GM18520 (cell line): ENCODE data around the gene DAB1.
"Not testable (repeated sequence)": the region's sequence is repeated elsewhere in the genome, so short reads cannot be mapped to it uniquely, and the experiment has no call there.

Experiments used
- ATAC-seq: cut with Tn5 transposase; IDR thresholded peaks from one replicate; pipeline ENCODE4 v1.9.1; 2021; ENCODE audit not compliant: unreplicated experiment

Gene DAB1

GRCh38 chr1:57232500-57232899 is 191.4 kb downstream of the DAB1 start:
- no peak for ATAC-seq

DNA sequence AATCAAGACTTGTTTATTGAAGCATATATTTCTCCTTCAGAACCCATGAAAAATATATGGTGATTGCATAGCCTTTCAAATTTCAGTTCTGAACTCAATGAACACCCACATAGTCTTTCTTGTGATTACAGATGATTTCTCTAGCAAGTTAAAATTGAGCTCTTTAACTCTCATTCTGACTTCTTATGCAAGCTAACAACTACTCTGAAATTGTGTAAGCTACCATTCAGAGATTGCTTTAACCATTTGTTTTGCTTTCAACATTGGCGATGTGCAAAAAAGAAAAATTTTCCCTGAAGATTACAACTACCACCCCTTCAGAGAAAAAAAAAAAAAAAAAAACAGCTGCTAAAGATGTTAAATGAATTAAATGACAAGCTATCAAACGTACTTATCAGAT is 193.9 kb downstream of the DAB1 start:
- no peak for ATAC-seq

- ATAC-seq, result no peak
These were observed 194.8 kb downstream of the DAB1 start for GRCh38 chr1:57229076-57229475.

GRCh38 chr1:57222801-57223200 is 201.1 kb downstream of the DAB1 start:
- ATAC-seq, result no peak

DNA sequence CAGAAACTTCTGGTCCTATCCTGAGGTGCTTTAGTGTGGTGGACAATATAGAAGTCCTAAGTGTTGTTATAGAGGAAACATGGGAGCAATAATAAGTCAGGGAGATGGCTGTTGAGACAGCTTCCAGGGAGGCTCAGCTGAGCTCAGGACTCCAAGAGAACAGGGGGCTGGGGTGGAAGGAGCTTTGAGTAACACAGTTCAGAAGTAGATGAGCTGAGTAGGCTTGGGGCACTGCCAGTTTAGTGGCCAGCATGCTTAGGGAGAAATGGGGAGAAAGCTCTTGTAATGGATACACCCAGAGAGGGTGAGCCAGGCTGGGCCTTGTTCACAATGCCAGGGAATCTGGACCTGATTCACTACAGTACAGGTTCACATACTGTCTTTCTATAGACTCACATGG is 201.6 kb downstream of the DAB1 start:
- no peak for ATAC-seq

DNA sequence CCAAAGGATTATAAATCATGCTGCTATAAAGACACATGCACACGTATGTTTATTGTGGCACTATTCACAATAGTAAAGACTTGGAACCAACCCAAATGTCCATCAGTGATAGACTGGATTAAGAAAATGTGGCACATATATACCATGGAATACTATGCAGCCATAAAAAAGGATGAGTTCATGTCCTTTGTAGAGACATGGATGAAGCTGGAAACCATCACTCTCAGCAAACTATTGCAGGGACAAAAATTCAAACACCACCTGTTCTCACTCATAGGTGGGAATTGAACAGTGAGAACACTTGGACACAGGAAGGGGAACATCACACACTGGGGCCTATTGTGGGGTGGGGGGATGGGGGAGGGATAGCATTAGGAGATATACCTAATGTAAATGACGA is 203.0 kb downstream of the DAB1 start:
- not testable (repeated sequence) for ATAC-seq

- no peak for ATAC-seq
These were observed 205.3 kb downstream of the DAB1 start for GRCh38 chr1:57218487-57219079.

DNA sequence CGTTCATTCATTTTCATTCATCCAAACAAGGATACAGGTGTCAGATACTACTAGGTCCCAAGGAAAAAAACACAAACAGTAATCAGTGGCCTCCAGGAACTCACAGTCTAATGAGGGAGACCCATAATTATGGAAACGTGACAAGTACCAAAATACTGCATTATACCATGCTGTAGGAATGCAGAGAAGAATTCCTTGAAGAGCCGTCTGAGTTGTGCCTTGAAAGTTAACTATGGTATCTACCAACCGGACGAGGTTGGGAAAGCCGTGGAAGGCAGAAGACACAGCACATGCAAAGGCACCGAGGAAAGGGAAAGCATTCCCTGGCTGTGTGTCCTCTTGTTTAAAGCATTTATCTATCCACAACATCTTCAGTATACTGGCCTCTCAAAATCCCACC is 206.0 kb downstream of the DAB1 start:
- ATAC-seq, result no peak

- ATAC-seq, result no peak
These were observed 208.8 kb downstream of the DAB1 start for GRCh38 chr1:57214951-57215575.

DNA sequence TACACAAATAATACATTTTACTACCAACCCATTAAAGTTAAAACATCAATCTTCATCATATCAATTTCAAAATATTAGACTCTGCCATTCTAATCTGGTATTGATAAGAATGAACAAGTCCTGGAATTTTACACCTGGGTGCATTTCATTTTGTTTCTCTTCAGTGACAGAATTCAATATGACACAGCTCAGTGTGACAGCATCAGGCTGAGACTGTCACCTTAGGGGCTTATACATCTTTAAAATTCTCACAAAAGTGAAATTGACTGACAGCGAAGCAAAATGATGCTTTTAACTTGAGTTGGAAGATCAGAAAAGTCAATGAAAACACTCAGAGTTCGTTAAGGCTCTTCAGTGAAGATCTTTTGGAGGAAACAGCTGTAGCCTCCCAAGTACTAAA is 213.0 kb downstream of the DAB1 start:
- no peak for ATAC-seq

GRCh38 chr1:57209495-57209894 is 214.4 kb downstream of the DAB1 start:
- no peak for ATAC-seq

- ATAC-seq, result no peak
These were observed 215.0 kb downstream of the DAB1 start for GRCh38 chr1:57208741-57209302.

DNA sequence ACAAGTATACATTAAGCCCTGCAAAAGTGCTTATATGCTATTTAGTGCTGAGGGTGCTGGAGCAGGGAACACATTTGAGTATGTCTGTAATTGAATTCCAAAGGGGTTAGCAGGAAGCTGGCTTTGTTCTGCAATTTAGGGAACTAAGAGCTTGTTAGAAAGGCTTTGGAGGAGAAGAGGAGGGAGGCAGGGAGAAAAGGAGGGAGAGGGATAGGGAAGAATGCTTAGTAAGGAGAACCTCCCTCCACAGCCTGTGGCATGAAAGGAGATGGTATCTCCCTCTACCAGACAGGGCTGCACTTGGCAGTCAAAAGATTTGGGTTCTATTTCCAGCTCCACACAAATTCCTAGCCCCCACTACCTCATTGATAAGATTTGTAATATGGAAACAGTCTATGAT is 217.8 kb downstream of the DAB1 start:
- no peak for ATAC-seq

DNA sequence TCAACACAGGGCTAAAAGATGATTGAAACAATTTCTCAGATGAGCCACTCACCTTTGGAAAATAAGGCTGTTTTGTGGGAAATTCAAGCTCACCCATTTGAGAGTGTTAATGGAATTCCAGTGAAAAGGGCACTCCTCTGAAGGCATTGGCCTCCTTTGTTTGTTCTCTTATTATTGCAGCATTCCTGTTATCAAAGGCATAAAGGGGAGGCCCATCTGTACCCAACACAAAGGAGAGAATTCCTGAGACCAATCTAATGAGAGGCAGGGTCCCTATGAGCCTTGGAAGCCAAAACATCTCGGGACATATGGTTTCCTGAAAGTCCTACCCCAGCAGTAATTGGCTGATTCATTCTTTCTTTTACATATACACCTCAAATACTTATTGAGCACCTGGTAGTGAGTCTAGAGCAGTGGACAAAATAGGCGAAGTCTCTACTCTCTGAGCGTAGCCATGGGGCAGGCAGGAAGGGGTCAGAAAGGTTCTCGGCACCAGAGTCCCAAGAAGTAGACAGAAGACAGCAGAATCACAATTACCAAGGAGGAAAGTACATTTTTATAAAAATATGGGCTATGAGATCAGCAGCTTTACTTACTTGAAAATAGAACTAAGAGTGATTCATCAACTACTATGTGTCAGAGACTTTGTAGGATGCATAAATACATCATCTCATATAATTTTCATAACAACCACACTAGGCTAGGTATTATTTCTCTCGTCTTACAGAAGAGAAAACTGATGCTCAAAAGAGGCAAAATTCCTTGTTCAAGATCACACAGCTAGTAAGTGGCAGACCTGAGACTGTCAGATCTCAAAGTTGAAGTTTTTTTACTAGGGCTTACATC is 218.7 kb downstream of the DAB1 start:
- no peak for ATAC-seq

GRCh38 chr1:57204091-57204490 is 219.8 kb downstream of the DAB1 start:
- no peak for ATAC-seq

DNA sequence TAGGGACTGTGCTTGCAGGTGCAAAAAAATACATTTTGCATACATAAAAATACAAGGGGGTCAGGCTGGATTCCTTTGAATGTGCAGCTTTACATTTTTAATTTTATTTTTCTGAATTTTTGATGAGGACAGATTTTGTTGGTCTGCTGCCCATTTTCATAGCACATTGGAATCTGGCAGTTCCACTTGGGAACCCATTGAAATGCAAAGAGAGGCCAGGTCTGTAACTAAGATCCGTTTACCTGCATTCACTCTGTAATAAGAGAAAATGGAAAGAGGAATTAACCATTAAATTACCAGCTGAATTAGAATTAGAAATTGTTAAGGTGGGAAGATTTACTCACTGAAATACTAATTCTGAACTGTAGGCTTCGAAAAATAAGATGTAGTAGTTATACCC is 221.6 kb downstream of the DAB1 start:
- no peak for ATAC-seq

GRCh38 chr1:57198912-57199311 is 224.9 kb downstream of the DAB1 start:
- ATAC-seq, result no peak

DNA sequence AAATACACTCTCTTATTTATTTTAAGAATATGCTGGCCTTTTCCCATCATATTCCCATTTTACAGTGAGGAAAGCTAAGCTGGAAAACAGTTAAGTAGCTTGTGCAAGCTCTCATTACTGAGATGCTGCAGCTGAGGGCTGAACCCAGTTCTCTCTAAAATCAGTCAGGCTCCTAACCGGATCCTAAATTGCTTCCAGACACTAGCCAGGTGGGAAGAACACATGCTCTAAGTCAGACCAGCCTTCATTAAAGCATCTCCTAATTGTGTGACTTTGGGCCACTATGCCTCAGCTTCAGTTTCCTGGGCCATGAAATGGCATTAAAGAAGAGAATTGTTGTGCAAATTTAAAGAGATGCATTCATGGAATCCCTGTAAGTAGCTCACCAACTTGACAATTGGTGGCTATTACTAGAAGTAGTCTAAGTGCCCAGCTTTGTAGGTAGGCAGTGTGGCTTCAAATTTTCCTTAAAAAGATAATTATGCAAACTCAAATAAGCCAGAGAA is 228.4 kb downstream of the DAB1 start:
- no peak for ATAC-seq

- no peak for ATAC-seq
These were observed 231.6 kb downstream of the DAB1 start for GRCh38 chr1:57192222-57192621.

DNA sequence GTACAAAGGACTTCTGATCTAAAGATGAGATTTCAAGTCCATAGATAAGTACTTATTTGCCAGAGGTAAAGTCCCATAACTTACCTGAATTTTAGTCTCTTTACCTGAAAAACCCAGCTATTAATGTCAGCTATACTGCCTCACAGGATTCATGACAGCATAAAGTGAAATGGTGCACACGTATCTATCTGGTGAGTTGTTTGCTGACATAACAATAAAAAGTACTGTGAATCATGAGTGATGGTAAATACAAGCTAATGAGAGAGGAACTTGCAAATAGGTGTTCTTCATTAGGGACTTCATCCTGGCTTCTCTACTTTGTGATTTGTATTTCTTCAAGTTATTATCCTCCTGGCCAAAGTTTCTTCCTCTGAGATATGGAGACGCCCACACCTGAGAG is 233.0 kb downstream of the DAB1 start:
- ATAC-seq, result no peak

DNA sequence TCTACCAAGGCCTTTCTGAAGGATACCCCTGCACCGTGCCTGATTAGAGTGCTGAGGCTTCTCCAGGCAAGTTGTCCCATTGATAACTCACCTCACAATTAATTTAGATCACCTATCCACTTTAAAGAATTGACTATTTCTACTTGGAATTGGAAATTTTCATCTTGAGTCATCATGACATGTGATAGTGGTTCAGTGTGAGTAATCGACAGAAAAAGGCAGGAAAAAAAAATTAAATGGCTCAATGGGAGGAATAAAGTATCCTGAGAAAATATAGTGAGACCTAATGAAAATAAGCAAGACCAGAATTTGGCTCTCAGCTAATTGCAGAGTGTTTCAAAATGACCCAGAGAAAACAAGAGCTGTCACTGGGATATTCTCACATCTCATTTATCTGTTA is 235.7 kb downstream of the DAB1 start:
- ATAC-seq, result no peak

DNA sequence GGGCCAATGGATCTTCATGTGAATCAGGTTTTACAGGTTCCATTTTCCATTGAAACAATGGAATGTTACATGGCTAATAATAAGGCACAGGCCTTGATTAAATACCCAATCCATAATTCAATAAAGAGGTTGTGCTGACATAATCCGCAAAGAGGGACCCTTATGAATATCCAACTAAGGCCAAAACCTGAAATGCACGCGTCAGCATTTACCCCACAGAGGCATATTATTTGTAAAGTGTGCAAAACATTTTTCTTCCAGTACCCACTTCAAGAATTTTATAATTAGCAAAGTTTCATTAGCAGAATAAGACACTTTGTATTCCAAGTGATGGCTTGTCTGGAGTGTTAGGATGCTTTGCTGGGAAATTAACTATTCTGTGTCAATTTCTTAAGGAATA is 237.4 kb downstream of the DAB1 start:
- ATAC-seq, result no peak
